HG03521 (cell line): Measurements from ENCODE around the gene PLEKHG3.

Experiments
- ATAC-seq: cut with Tn5 transposase; IDR thresholded peaks from one replicate; pipeline ENCODE4 v1.9.1; 2021; ENCODE audit warnings: mild to moderate bottlenecking, moderate library complexity; ENCODE audit not compliant: unreplicated experiment

PLEKHG3 gene

GRCh38 chr14:64743061-64743460 is 38.8 kb downstream of the PLEKHG3 start:
- no peak for ATAC-seq

GRCh38 chr14:64745511-64746091 is 41.4 kb downstream of the PLEKHG3 start:
- no peak for ATAC-seq

- no peak for ATAC-seq
Measured at GRCh38 chr14:64746298-64747250, 42.4 kb downstream of the PLEKHG3 start.

DNA sequence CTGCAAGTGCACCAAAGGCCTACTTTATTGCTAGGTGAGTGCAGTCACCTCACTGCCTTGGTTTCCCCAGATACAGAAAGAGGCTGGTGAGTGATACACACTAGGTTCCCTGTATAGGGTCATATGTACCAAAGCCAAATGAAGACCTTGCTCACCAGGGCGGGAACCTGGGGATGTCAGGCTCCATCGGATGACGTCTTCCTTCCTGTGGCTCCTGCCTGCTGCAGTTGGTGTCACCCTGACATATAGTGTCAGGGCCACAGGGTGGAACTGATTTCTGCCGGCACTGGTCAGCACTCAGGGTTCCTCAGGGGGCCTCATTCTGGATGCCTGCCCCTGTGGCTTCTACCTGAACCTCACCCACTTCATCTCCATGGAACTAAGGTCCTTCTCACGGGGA is 43.1 kb downstream of the PLEKHG3 start:
- no peak for ATAC-seq

DNA sequence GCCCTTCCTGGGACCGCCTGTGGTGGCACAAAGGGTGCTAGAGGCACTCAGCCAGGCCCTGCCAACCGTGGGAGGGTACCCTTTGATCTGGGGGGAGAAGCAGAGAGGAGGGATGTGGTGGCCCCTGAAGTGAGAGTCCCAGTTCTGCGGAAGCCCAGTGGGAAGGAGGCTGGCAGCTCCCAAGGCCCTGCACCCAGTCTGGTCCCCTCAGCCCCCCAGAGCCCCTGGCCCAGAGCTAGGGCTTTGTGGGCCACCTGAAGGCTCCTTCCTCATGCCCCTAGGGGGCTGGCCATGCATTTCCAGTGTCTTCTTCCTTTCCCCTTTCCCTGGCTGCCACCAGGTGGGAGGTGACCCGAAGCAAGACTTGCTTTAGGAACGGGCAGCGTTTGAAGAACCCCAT is 44.3 kb downstream of the PLEKHG3 start:
- no peak for ATAC-seq

DNA sequence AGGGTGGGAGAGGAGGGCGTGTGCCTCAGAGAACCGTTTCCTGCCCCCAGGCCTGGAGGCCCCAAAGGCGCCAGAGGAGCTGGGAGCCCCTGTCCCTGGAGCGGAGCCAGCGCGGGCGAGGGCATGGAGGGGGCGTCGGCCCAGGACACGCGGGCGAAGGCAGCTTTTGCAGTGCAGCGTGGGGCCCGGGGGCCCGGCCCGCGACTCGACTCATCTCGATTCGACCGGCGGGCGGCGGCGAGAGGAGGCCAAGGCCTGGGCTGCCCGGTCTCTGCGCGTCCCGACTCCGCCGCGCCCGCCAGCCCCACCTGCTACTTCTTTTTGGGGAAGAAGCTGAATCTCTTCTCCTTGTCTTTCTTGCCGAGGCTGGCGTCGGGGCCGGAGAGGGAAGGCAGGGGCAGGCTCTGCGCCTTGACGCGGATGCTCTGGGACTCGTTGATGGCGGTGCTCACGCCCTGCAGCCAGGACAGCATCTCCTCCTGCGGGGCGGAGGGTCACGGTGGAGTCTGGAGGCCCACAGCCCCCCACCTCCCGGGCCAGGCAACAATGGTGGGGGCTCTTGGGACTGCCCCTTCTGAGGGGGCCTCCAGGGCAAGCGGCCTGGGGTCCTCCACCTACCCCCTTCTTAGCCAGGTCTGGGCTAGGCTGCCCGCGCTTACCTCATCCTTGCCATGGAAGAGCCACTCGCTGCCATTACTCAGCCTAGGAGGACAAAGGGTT is 44.9 kb downstream of the PLEKHG3 start:
- no peak for ATAC-seq

DNA sequence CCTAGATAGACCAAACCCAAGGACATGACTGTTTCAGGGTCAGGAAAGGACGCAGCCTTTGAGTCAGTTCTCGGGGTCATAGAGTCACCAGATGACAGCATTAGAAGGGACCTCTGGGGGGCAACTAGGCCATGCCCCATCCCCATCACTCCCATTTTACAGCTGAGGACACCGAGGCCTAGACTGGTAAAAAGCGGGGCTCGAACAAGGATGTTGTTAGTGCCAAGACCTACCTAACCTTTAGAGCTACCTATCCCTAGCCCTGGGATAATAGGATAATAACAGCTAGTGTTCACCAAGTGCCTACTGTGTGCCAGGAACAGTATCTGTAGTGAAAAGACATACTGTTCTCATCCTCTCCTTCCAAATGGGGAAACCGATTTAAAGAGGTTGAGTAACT is 48.7 kb downstream of the PLEKHG3 start:
- no peak for ATAC-seq

DNA sequence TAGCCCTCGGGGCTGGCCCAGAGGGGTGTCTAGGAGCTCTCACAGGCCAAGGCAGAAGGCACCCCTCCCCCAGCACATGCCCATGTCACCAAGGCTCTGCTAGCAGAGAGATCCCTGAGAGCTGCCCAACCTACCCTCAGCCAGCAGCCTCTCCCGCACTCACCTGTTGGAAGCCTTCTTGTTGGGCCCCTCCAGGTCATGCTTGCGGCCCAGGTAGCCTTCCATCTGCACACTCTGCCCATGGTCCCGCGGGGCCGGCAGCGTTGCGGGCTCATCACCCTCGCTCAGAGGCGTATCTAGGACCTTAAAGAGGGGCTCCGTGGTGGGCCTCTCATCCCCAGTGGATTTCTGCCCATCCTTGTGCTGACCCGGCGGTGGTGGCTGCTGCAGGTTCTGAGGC is 49.1 kb downstream of the PLEKHG3 start:
- ATAC-seq, result no peak

DNA sequence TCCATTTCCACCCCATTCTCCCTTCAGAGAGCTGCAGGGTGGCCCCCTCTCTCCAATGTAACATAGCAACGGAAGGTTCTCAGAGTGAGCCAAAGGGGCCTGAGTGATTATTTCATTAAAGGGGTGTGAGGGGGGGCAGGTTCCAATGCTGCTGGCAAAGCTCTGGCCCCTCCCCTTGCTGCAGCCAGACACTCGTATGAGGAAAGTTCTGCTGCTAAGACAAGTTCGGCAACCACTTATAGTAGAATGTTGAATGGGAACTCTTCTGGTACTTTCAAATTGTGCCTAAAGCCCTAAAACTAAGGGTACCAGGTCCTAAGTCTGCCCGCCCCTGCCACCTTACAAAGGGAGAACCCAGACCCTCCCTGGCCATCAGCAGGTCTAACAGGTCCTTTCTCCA is 49.8 kb downstream of the PLEKHG3 start:
- ATAC-seq, result no peak

GRCh38 chr14:64754685-64755084 is 50.5 kb downstream of the PLEKHG3 start:
- ATAC-seq, result no peak

- no peak for ATAC-seq
Measured at GRCh38 chr14:64755781-64756221, 51.6 kb downstream of the PLEKHG3 start.

DNA sequence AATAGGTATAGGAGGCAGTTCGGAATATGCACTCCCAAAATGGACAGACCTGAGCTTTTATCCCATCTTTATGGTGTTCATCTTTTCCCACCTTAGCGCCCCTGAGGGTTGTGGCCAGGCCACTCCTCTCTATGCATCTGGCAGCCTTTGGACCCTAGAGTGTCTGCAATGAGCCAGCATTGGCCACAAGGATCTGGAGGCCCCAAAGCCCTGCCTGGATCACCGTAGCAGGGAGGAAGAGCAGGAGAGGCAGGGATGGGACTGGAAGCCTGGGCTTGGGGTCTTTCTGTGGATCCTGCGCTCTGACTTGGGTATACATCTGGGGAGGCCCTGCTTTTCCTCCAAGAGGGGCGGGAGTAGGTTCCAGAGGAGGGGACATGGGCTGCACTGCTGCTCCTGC is 52.5 kb downstream of the PLEKHG3 start:
- no peak for ATAC-seq

DNA sequence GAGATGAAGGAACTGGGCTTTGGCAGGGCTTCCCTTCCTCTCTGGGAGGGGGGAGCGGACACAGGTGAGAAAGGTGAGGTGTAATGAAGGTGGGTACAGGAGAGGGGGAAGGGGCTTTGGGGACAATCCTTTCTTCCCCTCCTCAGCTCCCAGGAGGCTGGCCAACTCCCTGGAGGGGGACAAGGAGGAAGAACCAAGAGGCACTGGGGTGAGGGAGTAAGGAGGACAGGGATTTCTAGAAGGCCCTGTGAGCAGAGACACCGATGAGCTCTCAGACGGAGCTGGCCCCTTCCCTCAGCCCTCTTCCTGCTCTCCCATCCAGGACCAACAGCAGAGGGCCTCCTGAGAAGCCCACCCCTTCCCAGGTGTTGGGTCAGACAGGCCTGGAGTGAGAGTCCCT is 53.4 kb downstream of the PLEKHG3 start:
- no peak for ATAC-seq

GRCh38 chr14:64758025-64758521 is 53.8 kb downstream of the PLEKHG3 start:
- no peak for ATAC-seq

DNA sequence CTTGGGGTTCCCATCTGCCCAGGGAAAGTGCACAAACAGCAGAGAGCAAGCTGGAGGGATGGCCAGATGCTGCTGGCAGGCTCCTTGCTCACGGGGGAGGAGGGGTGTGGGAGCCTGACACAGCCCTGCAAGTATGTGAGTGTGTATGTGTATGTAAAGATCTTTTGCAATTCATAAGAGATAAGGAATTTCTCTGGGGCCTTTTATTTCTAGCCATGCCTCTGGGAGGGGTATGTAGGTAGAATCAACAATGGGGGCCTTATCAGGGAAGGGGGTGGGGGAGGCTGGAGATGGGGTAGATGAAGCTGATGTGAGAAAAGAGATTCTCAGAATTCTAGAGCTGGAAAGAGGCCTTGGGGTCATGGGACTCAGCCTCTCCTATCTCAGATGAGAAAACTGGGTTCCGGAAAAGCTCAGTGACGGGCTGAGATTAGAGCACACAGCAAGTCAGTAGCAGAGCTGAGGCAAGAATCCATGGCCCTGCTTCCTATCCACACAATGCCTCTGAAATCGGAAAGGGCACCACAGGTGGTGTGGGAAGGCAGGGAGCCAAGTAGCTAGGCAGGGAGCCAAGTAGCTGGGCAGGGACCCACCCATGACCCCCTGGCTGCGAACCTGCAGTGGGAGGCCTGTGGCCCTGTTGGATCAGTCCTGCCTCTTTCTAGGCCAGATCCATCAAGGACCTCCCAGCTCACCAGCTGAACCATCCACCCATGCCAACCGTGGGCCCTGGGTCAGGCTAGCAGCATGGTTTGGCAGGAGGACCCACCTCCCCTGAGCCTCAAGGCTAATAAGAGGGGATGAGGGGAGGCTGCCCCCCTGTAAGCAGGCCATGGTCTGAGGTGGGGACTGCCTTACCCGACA is 54.7 kb downstream of the PLEKHG3 start:
- no peak for ATAC-seq

DNA sequence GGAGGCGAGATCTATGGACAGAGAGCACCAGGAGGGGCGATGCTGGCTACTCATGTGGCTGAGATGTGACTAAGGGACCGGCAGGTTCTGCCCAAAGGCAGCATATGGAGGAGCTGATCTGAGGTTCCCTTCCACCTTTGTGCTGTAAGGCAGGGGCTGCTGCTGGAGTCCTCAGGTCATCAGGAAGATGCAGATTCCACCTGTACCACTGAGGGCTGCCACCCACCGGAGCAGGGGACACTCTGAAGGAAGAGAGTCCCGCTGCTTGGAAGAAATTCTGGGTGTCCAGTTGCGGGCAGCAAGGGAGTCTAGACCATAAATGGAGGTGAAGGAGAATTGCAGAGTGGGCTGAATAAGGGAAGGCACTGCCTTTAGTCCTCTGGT is 55.3 kb downstream of the PLEKHG3 start:
- no peak for ATAC-seq

DNA sequence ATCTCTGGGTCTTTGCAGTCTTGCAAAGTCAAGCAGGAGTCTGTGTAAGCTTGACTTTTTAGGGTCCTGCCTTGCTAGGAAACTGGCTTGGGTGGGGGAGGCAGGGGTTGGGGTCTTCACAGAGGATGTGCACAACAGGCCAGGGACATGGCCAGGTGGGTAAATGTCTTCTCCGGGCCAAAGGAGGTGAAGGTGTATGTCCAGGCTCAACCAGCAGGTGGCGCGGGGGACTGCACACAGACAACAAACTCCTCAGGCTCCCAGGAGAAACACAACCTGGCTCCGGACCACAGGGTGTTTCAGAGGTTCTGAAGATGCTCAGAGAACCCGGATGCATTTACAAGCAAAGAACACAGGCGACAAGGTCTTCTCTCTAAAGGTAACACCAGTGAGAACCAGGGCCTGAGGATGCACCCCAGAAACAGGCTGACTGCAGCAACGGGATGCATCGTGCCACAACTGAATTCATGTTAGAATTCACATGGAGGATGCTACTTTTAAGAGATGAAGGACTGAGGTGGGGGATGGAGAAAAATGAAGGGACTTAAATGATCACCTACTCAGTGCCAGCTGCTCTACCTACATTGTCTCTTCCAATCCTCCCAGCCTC is 56.0 kb downstream of the PLEKHG3 start:
- ATAC-seq, result no peak

- no peak for ATAC-seq
Measured at GRCh38 chr14:64760916-64761315, 56.7 kb downstream of the PLEKHG3 start.

DNA sequence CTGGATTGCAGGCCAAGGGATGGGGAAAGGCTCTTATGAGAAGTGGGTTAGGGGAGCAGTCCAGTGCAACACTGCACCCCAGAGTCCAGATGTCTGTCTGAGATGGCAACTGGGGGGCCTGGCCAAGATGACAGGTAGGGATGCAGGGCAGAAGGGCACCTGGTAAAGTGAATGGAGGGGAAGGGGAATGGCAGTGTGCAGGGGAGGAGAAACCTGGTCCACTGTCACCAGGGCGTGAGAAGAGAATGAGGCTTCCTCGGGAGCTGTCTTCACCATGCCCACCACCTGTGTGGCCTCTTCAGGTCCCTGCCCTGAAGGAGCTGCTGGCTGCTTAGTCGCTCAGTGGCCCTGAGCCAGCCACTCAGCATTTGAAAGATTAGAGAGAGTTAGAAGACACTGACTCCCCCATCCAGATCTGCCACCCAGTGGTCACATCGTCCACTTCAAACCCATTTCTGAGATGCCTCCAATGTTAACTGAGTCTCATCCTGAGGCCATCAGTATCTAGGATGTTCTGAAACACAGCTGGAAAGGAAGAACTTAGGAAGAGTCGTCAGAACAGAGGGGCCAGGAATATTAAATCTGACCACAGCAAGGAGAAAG is 57.3 kb downstream of the PLEKHG3 start:
- ATAC-seq, result no peak
